Hepatocyte (in vitro differentiated cells): Measurements from ENCODE around the gene KRTAP5-6.

Experiments
- EZH2 ChIP-seq: fragments of 200-600 bp; sonication (generic); IDR thresholded peaks from 2 replicates; pipeline ENCODE4 v1.6.1; 2016; ENCODE audit warnings: antibody characterized with exemption, mild to moderate bottlenecking, borderline replicate concordance
- EZH2phosphoT487 ChIP-seq: fragments of 200-600 bp; sonication (generic); IDR thresholded peaks from one replicate; pipeline ENCODE4 v1.6.1; 2018; ENCODE audit warnings: antibody characterized with exemption, mild to moderate bottlenecking, low read depth, moderate library complexity; ENCODE audit not compliant: unreplicated experiment, severe bottlenecking
- TF ChIP-seq, protein P1 (sequence below): fragments of 200-600 bp; sonication (generic); IDR thresholded peaks from 2 replicates; pipeline ENCODE4 v1.5.1; 2016; ENCODE audit warnings: antibody characterized with exemption, mild to moderate bottlenecking; ENCODE audit not compliant: poor library complexity

DNA sequence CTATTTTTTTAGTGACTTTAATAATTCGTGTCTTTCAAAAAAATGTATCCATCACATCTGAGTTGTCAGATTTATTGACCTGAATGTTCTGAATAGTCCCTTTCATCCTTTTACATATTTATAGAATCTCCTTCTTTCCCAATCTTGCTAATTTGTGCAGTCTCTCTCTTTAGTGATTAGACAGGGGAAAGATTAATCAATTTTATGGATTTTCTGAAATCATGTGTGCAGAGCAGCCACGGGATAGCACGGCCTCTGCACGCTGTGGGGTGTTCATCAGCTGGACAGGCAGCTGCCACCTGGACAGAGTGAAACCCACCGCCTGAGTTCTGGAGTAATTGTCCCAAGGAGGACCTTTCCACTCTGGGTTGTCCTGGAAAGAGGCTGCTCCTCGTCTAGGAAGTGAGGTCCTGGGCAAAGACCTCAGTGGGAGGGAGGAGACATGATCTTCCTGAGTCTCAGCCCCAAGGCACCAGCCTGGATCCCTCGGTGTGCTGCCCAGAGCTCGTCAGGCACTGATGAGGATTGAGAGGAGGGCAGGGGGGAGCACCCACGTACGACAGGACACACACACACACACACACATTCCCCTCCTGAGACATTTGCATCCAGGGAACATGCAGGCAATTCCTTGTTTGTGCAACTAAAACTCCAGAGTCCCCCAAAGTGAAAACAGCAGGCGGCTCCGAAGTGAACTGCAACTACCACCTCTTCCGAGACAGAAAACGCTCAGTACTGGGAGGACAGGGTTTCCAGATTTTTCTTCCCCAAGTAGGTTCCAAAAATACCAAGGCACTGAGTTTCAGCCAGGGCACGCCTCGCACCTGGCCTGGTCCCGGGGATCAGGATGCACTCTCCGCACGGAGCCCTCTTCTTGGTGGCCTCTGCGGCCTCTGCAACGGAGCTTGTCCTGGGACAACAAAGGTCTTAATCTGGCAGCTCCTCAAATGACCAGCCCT, 22.5 kb upstream of the KRTAP5-6 start:
- TF ChIP-seq, protein P1, sequence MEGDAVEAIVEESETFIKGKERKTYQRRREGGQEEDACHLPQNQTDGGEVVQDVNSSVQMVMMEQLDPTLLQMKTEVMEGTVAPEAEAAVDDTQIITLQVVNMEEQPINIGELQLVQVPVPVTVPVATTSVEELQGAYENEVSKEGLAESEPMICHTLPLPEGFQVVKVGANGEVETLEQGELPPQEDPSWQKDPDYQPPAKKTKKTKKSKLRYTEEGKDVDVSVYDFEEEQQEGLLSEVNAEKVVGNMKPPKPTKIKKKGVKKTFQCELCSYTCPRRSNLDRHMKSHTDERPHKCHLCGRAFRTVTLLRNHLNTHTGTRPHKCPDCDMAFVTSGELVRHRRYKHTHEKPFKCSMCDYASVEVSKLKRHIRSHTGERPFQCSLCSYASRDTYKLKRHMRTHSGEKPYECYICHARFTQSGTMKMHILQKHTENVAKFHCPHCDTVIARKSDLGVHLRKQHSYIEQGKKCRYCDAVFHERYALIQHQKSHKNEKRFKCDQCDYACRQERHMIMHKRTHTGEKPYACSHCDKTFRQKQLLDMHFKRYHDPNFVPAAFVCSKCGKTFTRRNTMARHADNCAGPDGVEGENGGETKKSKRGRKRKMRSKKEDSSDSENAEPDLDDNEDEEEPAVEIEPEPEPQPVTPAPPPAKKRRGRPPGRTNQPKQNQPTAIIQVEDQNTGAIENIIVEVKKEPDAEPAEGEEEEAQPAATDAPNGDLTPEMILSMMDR = no peak
- TF ChIP-seq EZH2 (no peak), EZH2phosphoT487 (no peak)
